K562 (cell line): ENCODE measurements around the gene FYB1. TPM values are rescaled to one million over a fixed set of nuclear protein-coding genes. Genes with fewer than 3 reads are reported as not detected.

ENCODE experiments used
- ARID1B ChIP-seq: fragments of 450-650 bp; IDR thresholded peaks from 2 replicates; pipeline ENCODE4 v1.6.1; 2016; ENCODE audit warnings: antibody characterized with exemption, mild to moderate bottlenecking, inconsistent platforms
- BDP1 ChIP-seq: IDR thresholded peaks from 3 replicates; pipeline ENCODE4 v1.6.1; 2011; ENCODE audit not compliant: insufficient read length, insufficient read depth
- BRD9 ChIP-seq: fragments of 450-650 bp; IDR thresholded peaks from 2 replicates; pipeline ENCODE4 v1.6.1; 2018; ENCODE audit warnings: low read depth; ENCODE audit not compliant: partially characterized antibody
- CXXC5 ChIP-seq: fragments of 250-450 bp; sonication (Bioruptor Pico); IDR thresholded peaks from 2 replicates; pipeline ENCODE4 v1.8.0; 2022; ENCODE audit warnings: inconsistent platforms, mild to moderate bottlenecking, moderate library complexity
- DNMT1 ChIP-seq: fragments of 450-650 bp; IDR thresholded peaks from 2 replicates; pipeline ENCODE4 v1.6.1; 2016; ENCODE audit warnings: antibody characterized with exemption, mild to moderate bottlenecking
- ETS2 ChIP-seq: IDR thresholded peaks from 2 replicates; pipeline ENCODE4 v1.6.1; 2016; ENCODE audit warnings: borderline replicate concordance, missing genetic modification characterization, mild to moderate bottlenecking, moderate library complexity, missing compliant biosample characterization; ENCODE audit not compliant: poor library complexity, severe bottlenecking
- FIP1L1 ChIP-seq: fragments of 200-400 bp; formaldehyde crosslinking; IDR thresholded peaks from 2 replicates; pipeline ENCODE4 v1.6.1; 2018; ENCODE audit warnings: mild to moderate bottlenecking, low read depth, low read length; ENCODE audit not compliant: poor library complexity, severe bottlenecking
- FOXJ3 ChIP-seq: sonication (generic); formaldehyde crosslinking; IDR thresholded peaks from 2 replicates; pipeline ENCODE4 v1.4.0; 2020; ENCODE audit warnings: mild to moderate bottlenecking, missing genetic modification reagents
- GTF2A2 ChIP-seq: IDR thresholded peaks from 2 replicates; pipeline ENCODE4 v1.6.1; 2016; ENCODE audit warnings: mild to moderate bottlenecking, missing genetic modification characterization, missing compliant biosample characterization
- GTF2E2 ChIP-seq: fragments of 200-800 bp; sonication (Bioruptor generic); IDR thresholded peaks from 2 replicates; pipeline ENCODE4 v1.6.1; 2016; ENCODE audit warnings: missing genetic modification characterization, missing compliant biosample characterization
- HOXB6 ChIP-seq: fragments of 250-450 bp; sonication (Bioruptor Pico); IDR thresholded peaks from 2 replicates; pipeline ENCODE4 v1.5.1; 2022; ENCODE audit warnings: mild to moderate bottlenecking, borderline replicate concordance
- LCOR ChIP-seq: sonication (generic); formaldehyde crosslinking; IDR thresholded peaks from 2 replicates; pipeline ENCODE4 v1.8.0; 2022; ENCODE audit warnings: mild to moderate bottlenecking, missing genetic modification reagents
- MCM7 ChIP-seq, 2 experiments: fragments of 450-650 bp; IDR thresholded peaks; 2 replicates each; pipeline ENCODE4 v1.6.1; 2016 to 2018
- NEUROD1 ChIP-seq: fragments of 150-350 bp; IDR thresholded peaks from 2 replicates; pipeline ENCODE4 v1.6.1; 2014; ENCODE audit warnings: borderline replicate concordance, low read length, low read depth; ENCODE audit not compliant: partially characterized antibody
- POLR2AphosphoS5 ChIP-seq: IDR thresholded peaks from 2 replicates; pipeline ENCODE4 v1.6.1; 2011; ENCODE audit warnings: mild to moderate bottlenecking, low read depth, low read length, moderate library complexity; ENCODE audit not compliant: control insufficient read depth, insufficient read depth
- TSC22D4 ChIP-seq: fragments of 450-650 bp; IDR thresholded peaks from 2 replicates; pipeline ENCODE4 v1.6.1; 2016; ENCODE audit warnings: missing genetic modification characterization, missing biosample characterization, control low read depth
- ZNF239 ChIP-seq: fragments of 250-450 bp; sonication (Bioruptor Pico); IDR thresholded peaks from 2 replicates; pipeline ENCODE4 v1.4.0; 2020; ENCODE audit warnings: mild to moderate bottlenecking
- ZNF253 ChIP-seq: fragments of 250-450 bp; sonication (Bioruptor Pico); conservative IDR thresholded peaks from 2 replicates; pipeline ENCODE4 v1.6.1; 2021; ENCODE audit warnings: mild to moderate bottlenecking
- ZNF311 ChIP-seq: fragments of 250-450 bp; sonication (Bioruptor Pico); IDR thresholded peaks from 2 replicates; pipeline ENCODE4 v1.4.0; 2020; ENCODE audit warnings: mild to moderate bottlenecking, moderate library complexity
- polyA plus RNA-seq, 8 experiments: library from polyadenylated mRNA; depleted of rRNA in 4 of 8; stranded (reverse) in 5 of 8; unstranded in 3 of 8; fragments of >200 nt; fragmentation: Nextera tagmentation in 2 of 8; fragmentation: Illumina TruSeq in 1 of 8; extraction: Ambion mirVana in 2 of 8; extraction: Trizol in 1 of 8; gene quantifications; 2 replicates each; pipeline versions ENCODE4 v1.2.1 to v1.2.3, GENCODE V29; 2011 to 2014; ENCODE audit warnings: inconsistent platforms in 1 of 8, missing spikeins in 1 of 8
- total RNA-seq, 7 experiments: library from RNA; depleted of rRNA in 6 of 7; stranded (reverse); fragments of >200 nt in 6 of 7; fragmentation: Illumina TruSeq in 2 of 7; extraction: Trizol in 2 of 7; gene quantifications; 2 replicates each; pipeline versions ENCODE4 v1.2.1 to v1.2.3, GENCODE V29; 2011 to 2021; ENCODE audit warnings: low replicate concordance in 1 of 7
- TF ChIP-seq, protein P1 (sequence below), 2 experiments: fragments of 450-650 bp in 1 of 2; sonication (generic) in 1 of 2; formaldehyde crosslinking in 1 of 2; IDR thresholded peaks in 1 of 2; conservative IDR thresholded peaks in 1 of 2; 2 replicates each; pipeline versions ENCODE4 v1.6.1 to v1.8.1; 2016 to 2023; ENCODE audit warnings: mild to moderate bottlenecking in 2 of 2, moderate library complexity in 2 of 2, inconsistent platforms in 1 of 2, missing genetic modification reagents in 1 of 2

FYB1 gene
- total and polyA plus RNA-seq, 9 of the 15 experiments (the other 6 are each of a cell fraction or from before 2014, with no cell fraction given): 4.7 to 31.5 (median 9.7) TPM

DNA sequence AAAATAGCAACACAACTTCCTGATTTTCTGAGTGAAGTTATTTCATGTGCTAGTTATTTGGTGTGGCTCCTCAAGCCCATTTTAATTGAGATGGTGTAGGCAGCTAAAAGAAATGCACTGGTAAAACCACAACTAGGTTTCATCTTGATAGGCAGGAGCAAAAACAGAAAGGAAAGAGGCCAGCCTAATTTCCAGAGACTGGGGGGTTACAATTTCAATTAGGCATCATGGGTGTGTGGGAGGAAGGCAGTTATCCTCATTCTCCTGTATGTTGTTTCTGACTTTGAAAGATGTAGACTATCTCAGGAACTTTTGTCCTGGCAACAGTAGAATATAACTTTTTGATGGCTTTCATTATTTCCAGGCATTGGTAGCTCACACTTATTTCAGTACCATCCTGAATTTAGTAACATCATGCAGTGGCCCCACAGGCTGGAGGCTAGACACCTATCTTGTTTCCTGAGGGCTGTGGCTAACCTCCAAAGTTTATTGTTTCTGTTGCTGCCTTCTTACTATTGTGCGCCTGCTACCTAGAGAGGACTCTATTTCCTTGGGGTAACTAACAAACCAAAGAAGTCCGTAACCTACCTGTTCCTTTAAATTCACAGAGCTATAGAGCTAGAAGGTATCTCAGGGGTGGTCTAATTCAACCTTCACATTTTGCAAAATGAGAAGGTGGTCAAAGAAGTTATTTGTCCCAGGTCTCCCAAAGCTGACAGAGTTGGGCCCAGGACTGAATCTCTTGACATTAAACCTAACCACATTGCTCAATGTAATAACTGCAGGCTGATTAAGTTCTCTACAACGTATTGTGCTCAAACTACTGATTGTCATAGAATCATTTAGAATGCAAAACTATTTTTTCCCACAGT is 42.4 kb downstream of the FYB1 start (continued):
- TF ChIP-seq ETS2 (tag): no peak
- TF ChIP-seq TSC22D4 (tag): no peak
- TF ChIP-seq ZNF253 (CRISPR knock-in tag): no peak
- peak; percentile 36; the same call in 1 of the 2 replicates for TF ChIP-seq ZNF239 (CRISPR knock-in tag)
- no peak for TF ChIP-seq POLR2AphosphoS5
- no peak for TF ChIP-seq LCOR (CRISPR knock-in tag)
- no peak for TF ChIP-seq FIP1L1
- TF ChIP-seq FOXJ3: no peak
- no peak for TF ChIP-seq DNMT1
- TF ChIP-seq GTF2E2 (tag): peak; percentile 65; the same call in 1 of the 2 replicates
- no peak for TF ChIP-seq CXXC5
- TF ChIP-seq NEUROD1: no peak
- TF ChIP-seq BRD9: no peak
- no peak for TF ChIP-seq HOXB6 (CRISPR knock-in tag)
- TF ChIP-seq, protein P1, sequence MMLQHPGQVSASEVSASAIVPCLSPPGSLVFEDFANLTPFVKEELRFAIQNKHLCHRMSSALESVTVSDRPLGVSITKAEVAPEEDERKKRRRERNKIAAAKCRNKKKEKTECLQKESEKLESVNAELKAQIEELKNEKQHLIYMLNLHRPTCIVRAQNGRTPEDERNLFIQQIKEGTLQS (IDR thresholded peaks at IDR 0.05): no peak
- TF ChIP-seq, protein P1 (CRISPR knock-in tag; conservative IDR thresholded peaks at IDR 0.05): no peak
- no peak for TF ChIP-seq BDP1
- peak; percentile 31; the same call in 1 of the 2 replicates for TF ChIP-seq ZNF311 (CRISPR knock-in tag)
- no peak for TF ChIP-seq MCM7 (IDR thresholded peaks at IDR 0.05)
- no peak for TF ChIP-seq GTF2A2 (tag)
- TF ChIP-seq ARID1B: peak; percentile 42; the same call in 1 of the 2 replicates
